ENCODE results near the gene NXN. TPM values are rescaled to one million over a fixed set of nuclear protein-coding genes. Genes with fewer than 3 reads are reported as not detected.

NXN gene
- total RNA-seq, 1 donor from 2014 or later: 76.4 TPM

- Mint-ChIP-seq H3K4me1 (peaks cover 9% of the 10 kb centered on the region), H3K27ac (ENCODE audit: unreplicated experiment) (no peak overlapping the region), H3K27me3 (ENCODE audit: low read depth) (no peaks in the 10 kb centered on the region), H3K9me3 (peaks cover 6% of the 10 kb centered on the region), H3K36me3 (ENCODE audit: low read depth) (peaks cover 13% of the 10 kb centered on the region), H3K4me3 (no peak overlapping the region)
- no peak for TF ChIP-seq CTCF (conservative IDR thresholded peaks at IDR 0.05)
- no peak for DNase-seq (ENCODE audit: low read depth, low spot score)
Measured at GRCh38 chr17:828761-829160, 150.8 kb downstream of the NXN start.

GRCh38 chr17:826778-827177, 152.8 kb downstream of the NXN start:
- H3K27ac Mint-ChIP-seq (ENCODE audit: unreplicated experiment): no peak overlapping the region
- no peak overlapping the region for H3K4me3 Mint-ChIP-seq
- H3K27me3 Mint-ChIP-seq (ENCODE audit: low read depth): no peaks in the 10 kb centered on the region
- peaks cover 8% of the 10 kb centered on the region for H3K36me3 Mint-ChIP-seq (ENCODE audit: low read depth)
- H3K9me3 Mint-ChIP-seq: peaks cover 1% of the 10 kb centered on the region
- no peak for TF ChIP-seq CTCF (conservative IDR thresholded peaks at IDR 0.05)
- peaks cover 4% of the 10 kb centered on the region for H3K4me1 Mint-ChIP-seq
- DNase-seq (ENCODE audit: low read depth, low spot score): no peak

GRCh38 chr17:825216-825615, 154.4 kb downstream of the NXN start:
- Mint-ChIP-seq H3K27me3 (ENCODE audit: low read depth) (no peaks in the 10 kb centered on the region), H3K4me1 (peaks cover 3% of the 10 kb centered on the region), H3K9me3 (no peaks in the 10 kb centered on the region), H3K36me3 (ENCODE audit: low read depth) (peaks cover 3% of the 10 kb centered on the region), H3K4me3 (no peak overlapping the region), H3K27ac (ENCODE audit: unreplicated experiment) (no peak overlapping the region)
- DNase-seq (ENCODE audit: low read depth, low spot score): no peak
- TF ChIP-seq CTCF (conservative IDR thresholded peaks at IDR 0.05): no peak

DNA sequence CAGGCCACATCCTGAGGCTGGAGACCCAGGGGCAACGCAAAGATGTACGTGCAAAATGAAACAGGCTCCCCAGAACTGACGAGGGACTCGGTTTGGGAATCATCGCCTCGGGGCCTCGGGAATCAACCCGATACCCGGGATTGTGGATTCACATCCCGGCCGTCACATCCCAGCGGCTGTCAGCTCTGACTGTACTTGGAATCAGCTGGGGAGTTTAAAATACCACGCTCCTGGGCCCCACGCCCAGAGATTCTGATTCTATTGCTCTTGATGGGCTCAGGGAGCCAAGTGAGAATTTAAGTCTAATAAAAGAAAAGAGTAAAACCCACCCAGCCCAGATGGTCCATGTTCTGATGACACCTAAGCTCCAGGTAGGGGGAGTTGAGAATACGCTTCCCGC, 155.2 kb downstream of the NXN start:
- no peaks in the 10 kb centered on the region for H3K9me3 Mint-ChIP-seq
- H3K4me1 Mint-ChIP-seq: no peaks in the 10 kb centered on the region
- H3K4me3 Mint-ChIP-seq: no peak overlapping the region
- peaks cover 5% of the 10 kb centered on the region for H3K36me3 Mint-ChIP-seq (ENCODE audit: low read depth)
- no peak overlapping the region for H3K27ac Mint-ChIP-seq (ENCODE audit: unreplicated experiment)
- no peak for TF ChIP-seq CTCF (conservative IDR thresholded peaks at IDR 0.05)
- no peaks in the 10 kb centered on the region for H3K27me3 Mint-ChIP-seq (ENCODE audit: low read depth)
- DNase-seq (ENCODE audit: low read depth, low spot score): no peak

- Mint-ChIP-seq H3K27ac (ENCODE audit: unreplicated experiment) (no peak overlapping the region), H3K4me1 (no peaks in the 10 kb centered on the region), H3K36me3 (ENCODE audit: low read depth) (peaks cover 5% of the 10 kb centered on the region), H3K9me3 (no peaks in the 10 kb centered on the region), H3K27me3 (ENCODE audit: low read depth) (no peaks in the 10 kb centered on the region), H3K4me3 (no peak overlapping the region)
- TF ChIP-seq CTCF (conservative IDR thresholded peaks at IDR 0.05): no peak
- no peak for DNase-seq (ENCODE audit: low read depth, low spot score)
Measured at GRCh38 chr17:823501-823902, 156.1 kb downstream of the NXN start.

GRCh38 chr17:819251-819650, 160.3 kb downstream of the NXN start:
- Mint-ChIP-seq H3K4me1 (no peaks in the 10 kb centered on the region), H3K9me3 (no peaks in the 10 kb centered on the region), H3K27ac (ENCODE audit: unreplicated experiment) (peak overlapping the region; percentile 63), H3K4me3 (no peak overlapping the region), H3K36me3 (ENCODE audit: low read depth) (peaks cover 10% of the 10 kb centered on the region), H3K27me3 (ENCODE audit: low read depth) (no peaks in the 10 kb centered on the region)
- no peak for DNase-seq (ENCODE audit: low read depth, low spot score)
- no peak for TF ChIP-seq CTCF (conservative IDR thresholded peaks at IDR 0.05)

Measured in neural crest cell (in vitro differentiated cells).